Stimulated activated CD4-positive, alpha-beta T cell treated with anti-CD3 and anti-CD28 coated beads, Interleukin-1b, Interleukin-23, amount 100 ng/mL, for 4 hours (primary cell): ENCODE results near the gene REC8.

ENCODE experiments used
- DNase-seq, 2 donors: peaks; one replicate each; pipeline ENCODE4 v3.0.0-alpha.2; 2020; ENCODE audit warnings: low read depth in 2 of 2

Gene REC8

GRCh38 chr14:24138396-24139271 lies 33.2 kb upstream of the REC8 start:
- DNase-seq, result no peak

GRCh38 chr14:24139272-24139934 lies 32.5 kb upstream of the REC8 start:
- DNase-seq, result no peak

- peak; percentile 99 for DNase-seq
Measured at GRCh38 chr14:24141097-24141880, 30.6 kb upstream of the REC8 start, which contains the start of gene EMC9. Gene EMC9 (minus strand): TSS chr14:24141591. CDS start chr14:24141304, 287 bp downstream.

- DNase-seq, result no peak
Measured at GRCh38 chr14:24143511-24143910, 28.4 kb upstream of the REC8 start.

GRCh38 chr14:24144451-24144850 lies 27.4 kb upstream of the REC8 start:
- DNase-seq, result no peak

- DNase-seq, result no peak
Measured at GRCh38 chr14:24145219-24145618, 26.7 kb upstream of the REC8 start.

- no peak for DNase-seq
Measured at GRCh38 chr14:24145690-24146452, 26.0 kb upstream of the REC8 start.

GRCh38 chr14:24146453-24146977 lies 25.4 kb upstream of the REC8 start, which contains the start of gene PSME2:
Gene PSME2 (minus strand): TSS chr14:24146610. CDS start chr14:24146581, 29 bp downstream.
- DNase-seq, result peak; percentile 65 to 75

- peak; percentile 93 to 95 for DNase-seq
Measured at GRCh38 chr14:24146978-24147760, 24.7 kb upstream of the REC8 start, which contains the start of gene RNF31. Gene RNF31 (plus strand): TSS chr14:24147498. CDS start chr14:24147699, 201 bp downstream.

- no peak for DNase-seq
Measured at GRCh38 chr14:24147761-24148428, 24.0 kb upstream of the REC8 start.

GRCh38 chr14:24149302-24149969 lies 22.4 kb upstream of the REC8 start:
- no peak for DNase-seq

GRCh38 chr14:24150061-24150460 lies 21.8 kb upstream of the REC8 start:
- DNase-seq, result no peak

- DNase-seq, result no peak
Measured at GRCh38 chr14:24150567-24150966, 21.3 kb upstream of the REC8 start.

GRCh38 chr14:24150993-24151392 lies 20.9 kb upstream of the REC8 start:
- no peak for DNase-seq

GRCh38 chr14:24151404-24152080 lies 20.3 kb upstream of the REC8 start:
- no peak for DNase-seq

GRCh38 chr14:24155100-24155499 lies 16.8 kb upstream of the REC8 start:
- DNase-seq, result no peak

GRCh38 chr14:24156840-24157239 lies 15.0 kb upstream of the REC8 start:
- no peak for DNase-seq

- no peak for DNase-seq
Measured at GRCh38 chr14:24157331-24157730, 14.5 kb upstream of the REC8 start.
